Large intestine (tissue), 3 donors: ENCODE measurements around the gene DLK1. TPM values are rescaled to one million over a fixed set of nuclear protein-coding genes. Genes with fewer than 3 reads are reported as not detected.

ENCODE experiments used
- DNase-seq, 2 donors: peaks; one replicate each; pipeline versions ENCODE4 v3.0.0 to v3.0.0-alpha.2; 2013
- H3K27ac ChIP-seq: one replicate; pipeline ENCODE4 v1.5.1; 2013; ENCODE audit warnings: low read length
- H3K27me3 ChIP-seq: 2 replicates; pipeline ENCODE4 v1.6.1; 2013; ENCODE audit warnings: low read length; ENCODE audit not compliant: control insufficient read depth, insufficient read depth
- H3K36me3 ChIP-seq: 2 replicates; pipeline ENCODE4 v1.6.1; 2013; ENCODE audit warnings: low read length; ENCODE audit not compliant: control insufficient read depth, insufficient read depth
- H3K4me1 ChIP-seq: one replicate; pipeline ENCODE4 v1.6.1; 2013; ENCODE audit warnings: low read length; ENCODE audit not compliant: control insufficient read depth, insufficient read depth
- H3K4me3 ChIP-seq: one replicate; pipeline ENCODE4 v1.5.1; 2013; ENCODE audit warnings: low read length
- H3K9me3 ChIP-seq: one replicate; pipeline ENCODE4 v1.6.1; 2013; ENCODE audit warnings: mild to moderate bottlenecking, low read depth, low read length, moderate library complexity; ENCODE audit not compliant: control insufficient read depth
- WGBS: methylation state at CpG from one replicate; pipeline ENCODE4 v1.1.5; 2013; ENCODE audit warnings: low lambda C conversion rate; ENCODE audit not compliant: insufficient coverage; 5-methylcytosine and 5-hydroxymethylcytosine counted together
- polyA plus RNA-seq: library from polyadenylated mRNA; unstranded; fragments of 120-200 nt; gene quantifications from one replicate; pipeline ENCODE4 v1.2.1, GENCODE V29; 2013

Gene DLK1
- polyA plus RNA-seq, 1 donor: 25.2 TPM

GRCh38 chr14:100692256-100692655, 34.4 kb upstream of the DLK1 start:
- Histone ChIP-seq H3K27ac (no peak overlapping the region), H3K4me3 (no peak overlapping the region), H3K9me3 (no peaks in the 10 kb centered on the region), H3K4me1 (no peaks in the 10 kb centered on the region), H3K27me3 (peaks cover 3% of the 10 kb centered on the region), H3K36me3 (no peaks in the 10 kb centered on the region)
- WGBS: no CpG with 5 or more reads among the region's 6 CpGs
- no peak for DNase-seq

DNA sequence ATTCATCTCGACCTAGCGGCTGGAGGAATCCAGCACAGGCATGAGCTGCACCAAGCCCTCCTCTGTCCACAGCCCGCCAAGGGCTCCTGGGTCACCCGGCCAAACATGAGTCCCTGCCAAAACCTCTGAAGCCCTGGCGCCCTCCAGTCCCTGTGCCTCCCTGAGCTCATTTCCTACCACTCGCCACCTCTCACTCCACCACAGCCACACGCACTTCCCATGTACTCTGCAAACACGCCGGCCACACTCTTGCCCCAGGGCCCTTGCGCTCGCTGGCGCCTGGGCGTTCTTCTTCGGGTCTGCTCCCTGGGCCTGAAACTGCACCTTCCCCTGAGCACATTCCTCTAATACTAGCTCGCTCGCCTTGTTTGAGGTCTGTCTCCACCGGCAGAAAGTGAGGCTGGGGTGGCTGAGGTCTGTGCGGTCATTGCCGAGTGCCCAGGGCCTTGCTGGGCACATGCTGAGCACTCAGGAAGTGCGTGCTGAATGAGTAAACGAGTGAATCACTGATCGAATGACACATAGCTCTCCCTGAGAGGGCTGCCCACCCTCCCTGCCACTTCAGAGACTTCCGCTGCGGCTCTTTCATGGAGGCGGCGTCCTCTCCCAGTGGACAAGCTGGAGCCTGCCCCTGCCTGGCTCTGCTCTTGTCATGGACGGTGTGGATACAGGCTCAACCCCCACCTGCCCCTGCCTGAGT, 33.7 kb upstream of the DLK1 start:
- Histone ChIP-seq H3K9me3 (no peaks in the 10 kb centered on the region), H3K36me3 (no peaks in the 10 kb centered on the region), H3K27me3 (peaks cover 3% of the 10 kb centered on the region), H3K27ac (no peak overlapping the region), H3K4me3 (no peak overlapping the region), H3K4me1 (no peaks in the 10 kb centered on the region)
- DNase-seq: no peak
- 100% methylated on average over 2 of the region's 27 CpGs for WGBS

DNA sequence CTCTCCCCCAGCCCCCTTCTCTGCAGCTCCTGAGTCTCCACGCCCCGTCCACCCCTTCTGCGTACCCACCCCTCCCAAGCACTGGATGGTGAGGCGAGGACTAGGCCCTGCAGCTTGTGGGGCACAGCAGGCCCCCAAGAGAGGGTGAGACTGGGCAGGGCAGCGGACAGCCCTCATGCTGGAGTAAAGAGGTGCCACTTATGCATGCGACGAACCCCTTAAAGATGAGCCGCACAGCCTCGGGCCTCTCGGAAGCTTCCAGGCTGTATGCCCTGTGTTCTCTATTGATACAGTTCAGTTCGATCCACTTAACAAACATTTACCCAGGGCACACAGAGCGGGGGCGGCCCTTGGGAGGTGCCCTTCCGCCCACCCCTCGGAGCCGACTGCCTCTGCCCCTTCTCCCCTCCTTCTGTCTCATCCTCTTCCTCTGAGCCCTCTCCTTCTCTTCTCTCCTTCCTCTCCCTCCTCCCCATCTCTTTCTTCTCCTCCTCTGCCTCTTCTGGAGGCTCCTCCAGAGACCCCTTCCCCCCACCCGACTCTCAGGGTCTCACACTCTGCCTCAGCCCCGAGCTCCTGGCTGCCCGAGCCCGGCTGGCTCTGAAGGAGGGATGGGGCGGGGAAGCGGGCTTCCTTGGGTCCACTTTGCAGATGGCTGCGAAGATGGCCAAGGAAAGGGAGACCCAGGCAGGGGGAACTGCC, 32.7 kb upstream of the DLK1 start:
- Histone ChIP-seq H3K36me3 (no peaks in the 10 kb centered on the region), H3K4me1 (no peaks in the 10 kb centered on the region), H3K9me3 (no peaks in the 10 kb centered on the region), H3K27me3 (peaks cover 3% of the 10 kb centered on the region), H3K27ac (no peak overlapping the region), H3K4me3 (no peak overlapping the region)
- DNase-seq: no peak
- WGBS: 27% methylated on average over 3 of the region's 23 CpGs

- H3K27ac ChIP-seq: no peak overlapping the region
- no peaks in the 10 kb centered on the region for H3K4me1 ChIP-seq
- no CpG with 5 or more reads among the region's 17 CpGs for WGBS
These were observed 31.9 kb upstream of the DLK1 start for GRCh38 chr14:100694579-100695422.

GRCh38 chr14:100695423-100695738, 31.3 kb upstream of the DLK1 start:
- no peak overlapping the region for H3K4me3 ChIP-seq

More at GRCh38 chr14:100694579-100695422, 31.9 kb upstream of the DLK1 start:
- no peak for DNase-seq
- Histone ChIP-seq H3K36me3 (no peaks in the 10 kb centered on the region), H3K9me3 (no peaks in the 10 kb centered on the region), H3K27me3 (peaks cover 3% of the 10 kb centered on the region), H3K4me3 (no peak overlapping the region)

GRCh38 chr14:100696008-100696407, 30.7 kb upstream of the DLK1 start:
- Histone ChIP-seq H3K27ac (no peak overlapping the region), H3K4me3 (no peak overlapping the region), H3K4me1 (no peaks in the 10 kb centered on the region), H3K9me3 (no peaks in the 10 kb centered on the region), H3K36me3 (no peaks in the 10 kb centered on the region), H3K27me3 (peaks cover 3% of the 10 kb centered on the region)
- 100% methylated on average over 1 of the region's 13 CpGs for whole genome bisulfite sequencing
- no peak for DNase-seq

More at GRCh38 chr14:100695423-100695738, 31.3 kb upstream of the DLK1 start:
- no peaks in the 10 kb centered on the region for H3K9me3 ChIP-seq
- peaks cover 3% of the 10 kb centered on the region for H3K27me3 ChIP-seq
- H3K4me1 ChIP-seq: no peaks in the 10 kb centered on the region
- 76% methylated on average over 7 of the region's 13 CpGs for WGBS
- DNase-seq: no peak
- H3K36me3 ChIP-seq: no peaks in the 10 kb centered on the region
- no peak overlapping the region for H3K27ac ChIP-seq

DNA sequence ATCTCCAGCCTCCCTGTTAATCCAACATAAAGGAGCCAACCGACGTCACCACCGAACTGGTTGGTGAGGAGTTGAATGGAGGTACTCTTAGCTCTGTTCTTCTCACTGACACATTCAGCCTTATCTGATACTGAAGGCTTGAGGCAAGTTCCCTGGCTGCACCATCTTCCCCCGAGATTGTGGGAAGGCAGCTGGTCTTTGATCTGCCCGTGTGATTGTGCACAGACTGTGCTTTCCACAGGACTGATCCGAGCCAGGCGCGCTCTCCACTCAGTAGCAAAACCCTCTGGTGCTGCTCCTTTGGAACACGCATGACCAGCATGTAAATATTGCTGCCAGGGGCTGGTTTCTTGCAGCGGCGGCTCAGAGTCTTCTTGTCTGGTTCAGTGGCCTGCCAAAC, 30.1 kb upstream of the DLK1 start:
- WGBS: no CpG with 5 or more reads among the region's 11 CpGs
- Histone ChIP-seq H3K4me3 (no peak overlapping the region), H3K27ac (no peak overlapping the region), H3K9me3 (no peaks in the 10 kb centered on the region), H3K27me3 (peaks cover 3% of the 10 kb centered on the region), H3K36me3 (no peaks in the 10 kb centered on the region), H3K4me1 (no peaks in the 10 kb centered on the region)
- no peak for DNase-seq

- no peaks in the 10 kb centered on the region for H3K9me3 ChIP-seq
- no peaks in the 10 kb centered on the region for H3K36me3 ChIP-seq
- H3K27ac ChIP-seq: no peak overlapping the region
- no peak for DNase-seq
- no peaks in the 10 kb centered on the region for H3K4me1 ChIP-seq
- no peak overlapping the region for H3K4me3 ChIP-seq
- whole genome bisulfite sequencing: no CpG with 5 or more reads among the region's 10 CpGs
- peaks cover 3% of the 10 kb centered on the region for H3K27me3 ChIP-seq
These were observed 28.6 kb upstream of the DLK1 start for GRCh38 chr14:100698066-100698465.

GRCh38 chr14:100698666-100699448, 27.8 kb upstream of the DLK1 start:
- Histone ChIP-seq H3K9me3 (no peaks in the 10 kb centered on the region), H3K27me3 (peaks cover 3% of the 10 kb centered on the region), H3K36me3 (no peaks in the 10 kb centered on the region), H3K4me1 (no peaks in the 10 kb centered on the region), H3K27ac (no peak overlapping the region), H3K4me3 (no peak overlapping the region)
- WGBS: no CpG with 5 or more reads among the region's 16 CpGs
- DNase-seq: no peak

DNA sequence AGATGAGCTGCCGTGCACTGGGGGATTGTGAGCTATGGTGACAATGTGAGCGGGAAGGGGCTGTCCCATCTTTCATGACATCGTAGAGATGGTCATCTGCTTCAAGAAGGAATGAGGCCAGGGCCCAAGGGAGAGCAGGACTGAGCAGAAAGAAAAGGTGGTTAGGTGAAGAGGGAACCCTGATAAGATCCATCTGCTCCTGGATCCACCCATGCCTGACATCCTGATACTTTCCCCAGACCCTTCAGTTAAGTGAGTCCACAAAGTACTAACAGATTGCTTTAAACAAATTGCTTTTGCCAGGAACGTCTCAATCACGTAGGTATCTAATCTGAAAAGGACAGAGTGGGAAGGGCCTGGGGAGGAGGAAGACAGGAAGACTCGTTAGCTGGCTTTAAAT, 25.4 kb upstream of the DLK1 start:
- 0% methylated on average over 1 of the region's 6 CpGs for whole genome bisulfite sequencing
- Histone ChIP-seq H3K4me3 (no peak overlapping the region), H3K4me1 (no peaks in the 10 kb centered on the region), H3K27ac (no peak overlapping the region), H3K9me3 (no peaks in the 10 kb centered on the region), H3K36me3 (no peaks in the 10 kb centered on the region), H3K27me3 (no peaks in the 10 kb centered on the region)
- DNase-seq: no peak
